Calu3 (cell line): Measurements from ENCODE around the gene PPP2R2C. TPM values are rescaled to one million over a fixed set of nuclear protein-coding genes. Genes with fewer than 3 reads are reported as not detected.

Source experiments
- BruUV-seq: library from RNA; stranded (reverse); fragments of 400-500 nt; replicated peaks from 2 replicates; lab custom pipeline; 2021; lab: Mats Ljungman, UMichigan
- CTCF ChIA-PET: fragments of 300-600 bp; sonication (Branson Sonifier 250); formaldehyde crosslinking; loops from one replicate; lab custom pipeline; 2022; ENCODE audit warnings: antibody characterized with exemption; lab: Charles Lee
- DNase-seq: peaks from one replicate; pipeline ENCODE4 v3.0.0; 2022
- H3K27ac Mint-ChIP-seq: one replicate; pipeline ENCODE4 v1.8.0; 2022; ENCODE audit warnings: mixed read lengths; ENCODE audit not compliant: unreplicated experiment
- H3K27me3 Mint-ChIP-seq: one replicate; pipeline ENCODE4 v1.8.0; 2022; ENCODE audit warnings: mixed read lengths; ENCODE audit not compliant: unreplicated experiment
- H3K36me3 Mint-ChIP-seq: one replicate; pipeline ENCODE4 v1.8.0; 2022; ENCODE audit warnings: mild to moderate bottlenecking, moderate library complexity, mixed read lengths; ENCODE audit not compliant: insufficient read depth, unreplicated experiment
- H3K4me1 Mint-ChIP-seq: one replicate; pipeline ENCODE4 v1.8.0; 2022; ENCODE audit warnings: mild to moderate bottlenecking, low read depth, mixed read lengths; ENCODE audit not compliant: unreplicated experiment
- H3K4me3 Mint-ChIP-seq: one replicate; pipeline ENCODE4 v1.8.0; 2022; ENCODE audit warnings: mild to moderate bottlenecking, low read depth, moderate library complexity, mixed read lengths; ENCODE audit not compliant: unreplicated experiment
- H3K9me3 Mint-ChIP-seq: one replicate; pipeline ENCODE4 v1.8.0; 2022; ENCODE audit warnings: low read depth, mixed read lengths; ENCODE audit not compliant: unreplicated experiment
- CTCF ChIP-seq: fragments of 200-600 bp; IDR thresholded peaks from one replicate; pipeline ENCODE4 v1.8.0; 2022; ENCODE audit warnings: antibody characterized with exemption; ENCODE audit not compliant: unreplicated experiment
- intact Hi-C: fragments of 100-400 bp; cut with micrococcal nuclease; formaldehyde crosslinking; loops from one replicate; pipeline ENCODE4 v1.10.0; 2022; ENCODE audit not compliant: unreplicated experiment
- total RNA-seq: library from RNA; stranded (reverse); gene quantifications from 2 replicates; pipeline ENCODE4 v1.2.3, GENCODE V29; 2022

PPP2R2C gene
- total RNA-seq, 1 experiment from 2014 or later, result 9.4 TPM

GRCh38 chr4:6401797-6402196, 70.6 kb downstream of the PPP2R2C start:
- no peak overlapping the region for H3K4me3 Mint-ChIP-seq
- CTCF ChIA-PET, result no interaction called here
- no peak overlapping the region for H3K27ac Mint-ChIP-seq
- no peak for DNase-seq
- H3K36me3 Mint-ChIP-seq, result no peaks in the 10 kb centered on the region
- no peaks in the 10 kb centered on the region for H3K4me1 Mint-ChIP-seq
- H3K27me3 Mint-ChIP-seq, result no peaks in the 10 kb centered on the region
- TF ChIP-seq CTCF, result no peak
- intact Hi-C loops, result no loop called here
- no TSS peak for BruUV-seq
- H3K9me3 Mint-ChIP-seq, result no peaks in the 10 kb centered on the region

- CTCF ChIA-PET, result no interaction called here
- no peak overlapping the region for H3K4me3 Mint-ChIP-seq
- no TSS peak for BruUV-seq
- no peak for DNase-seq
- H3K27ac Mint-ChIP-seq, result no peak overlapping the region
- no peaks in the 10 kb centered on the region for H3K27me3 Mint-ChIP-seq
- peaks cover 14% of the 10 kb centered on the region for H3K4me1 Mint-ChIP-seq
- H3K36me3 Mint-ChIP-seq, result no peaks in the 10 kb centered on the region
- no peaks in the 10 kb centered on the region for H3K9me3 Mint-ChIP-seq
- no peak for TF ChIP-seq CTCF
- intact Hi-C loops, result no loop called here
Observed at GRCh38 chr4:6396696-6397236, 75.6 kb downstream of the PPP2R2C start.

GRCh38 chr4:6395466-6396228, 76.8 kb downstream of the PPP2R2C start:
- CTCF ChIA-PET, result no interaction called here

GRCh38 chr4:6394671-6395081, 77.7 kb downstream of the PPP2R2C start:
- no peak for DNase-seq
- no peaks in the 10 kb centered on the region for H3K27me3 Mint-ChIP-seq
- no peak overlapping the region for H3K4me3 Mint-ChIP-seq
- BruUV-seq, result no TSS peak
- H3K27ac Mint-ChIP-seq, result no peak overlapping the region
- CTCF ChIA-PET, result no interaction called here
- intact Hi-C loops, result no loop called here
- TF ChIP-seq CTCF, result no peak
- H3K4me1 Mint-ChIP-seq, result peaks cover 28% of the 10 kb centered on the region
- H3K9me3 Mint-ChIP-seq, result no peaks in the 10 kb centered on the region
- no peaks in the 10 kb centered on the region for H3K36me3 Mint-ChIP-seq

More at GRCh38 chr4:6395466-6396228, 76.8 kb downstream of the PPP2R2C start:
- Mint-ChIP-seq H3K36me3 (no peaks in the 10 kb centered on the region), H3K27ac (no peak overlapping the region), H3K9me3 (no peaks in the 10 kb centered on the region), H3K4me1 (peaks cover 25% of the 10 kb centered on the region), H3K4me3 (no peak overlapping the region), H3K27me3 (no peaks in the 10 kb centered on the region)
- intact Hi-C loops, result no loop called here
- peak; percentile 40 for DNase-seq
- no peak for TF ChIP-seq CTCF
- no TSS peak for BruUV-seq
